NB4 (cell line): ENCODE data around the gene DBR1.

Source experiments
- DNase-seq: peaks from one replicate; pipeline ENCODE4 v3.0.0; 2010; ENCODE audit warnings: low read depth
- H3K4me3 ChIP-seq: one replicate; pipeline ENCODE4 v1.5.1; 2011; ENCODE audit warnings: mild to moderate bottlenecking, low read depth, low read length, moderate library complexity
- MYC ChIP-seq: IDR thresholded peaks from 2 replicates; pipeline ENCODE4 v1.6.1; 2011; ENCODE audit warnings: low read depth, low read length
- POLR2A ChIP-seq: IDR thresholded peaks from 2 replicates; pipeline ENCODE4 v1.6.1; 2011; ENCODE audit warnings: mild to moderate bottlenecking; ENCODE audit not compliant: insufficient read length; ENCODE audit errors: extremely low read depth
- TF ChIP-seq, protein P1 (sequence below): IDR thresholded peaks from 2 replicates; pipeline ENCODE4 v1.6.1; 2011; ENCODE audit warnings: low read depth, low read length
- TF ChIP-seq, protein P2 (sequence below): IDR thresholded peaks from one replicate; pipeline ENCODE4 v1.5.1; 2012; ENCODE audit warnings: low read depth, low read length

DBR1 gene

DNA sequence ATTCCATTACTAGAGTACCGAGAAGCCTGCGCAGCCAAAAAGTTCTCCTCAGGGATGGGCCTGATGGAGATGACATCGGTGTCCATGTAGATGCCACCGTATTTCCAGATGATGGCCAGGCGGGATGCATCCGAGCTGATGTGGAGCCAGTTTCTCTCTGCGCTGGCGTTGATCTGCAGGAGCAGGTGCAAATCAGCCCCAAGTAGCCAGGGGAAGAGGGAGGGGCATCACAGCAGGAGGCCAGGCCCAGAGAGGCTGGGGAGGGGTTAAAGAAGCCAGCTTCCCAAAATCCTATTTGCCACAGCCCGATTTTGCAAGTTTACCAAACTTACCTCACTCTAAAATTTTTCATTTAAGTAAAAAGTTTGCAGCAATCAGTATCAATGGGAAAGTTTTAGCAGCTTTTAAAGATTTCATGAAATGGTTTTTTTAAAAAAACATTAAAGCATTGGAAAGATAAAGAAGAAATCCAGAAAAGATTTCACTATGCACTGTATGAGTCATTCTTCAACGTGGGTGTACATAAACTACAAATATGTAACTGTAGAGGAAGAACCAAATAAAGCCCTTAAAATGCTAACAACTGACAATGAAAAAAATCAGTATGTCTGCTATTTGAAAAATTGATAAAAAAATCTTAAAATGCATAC is 49.9 kb downstream of the DBR1 start:
- DNase-seq: peak; percentile 68
- no peak overlapping the region for H3K4me3 ChIP-seq
- TF ChIP-seq, protein P1, sequence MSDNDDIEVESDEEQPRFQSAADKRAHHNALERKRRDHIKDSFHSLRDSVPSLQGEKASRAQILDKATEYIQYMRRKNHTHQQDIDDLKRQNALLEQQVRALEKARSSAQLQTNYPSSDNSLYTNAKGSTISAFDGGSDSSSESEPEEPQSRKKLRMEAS: no peak
- TF ChIP-seq POLR2A (no peak), MYC (no peak)
- TF ChIP-seq, protein P2, sequence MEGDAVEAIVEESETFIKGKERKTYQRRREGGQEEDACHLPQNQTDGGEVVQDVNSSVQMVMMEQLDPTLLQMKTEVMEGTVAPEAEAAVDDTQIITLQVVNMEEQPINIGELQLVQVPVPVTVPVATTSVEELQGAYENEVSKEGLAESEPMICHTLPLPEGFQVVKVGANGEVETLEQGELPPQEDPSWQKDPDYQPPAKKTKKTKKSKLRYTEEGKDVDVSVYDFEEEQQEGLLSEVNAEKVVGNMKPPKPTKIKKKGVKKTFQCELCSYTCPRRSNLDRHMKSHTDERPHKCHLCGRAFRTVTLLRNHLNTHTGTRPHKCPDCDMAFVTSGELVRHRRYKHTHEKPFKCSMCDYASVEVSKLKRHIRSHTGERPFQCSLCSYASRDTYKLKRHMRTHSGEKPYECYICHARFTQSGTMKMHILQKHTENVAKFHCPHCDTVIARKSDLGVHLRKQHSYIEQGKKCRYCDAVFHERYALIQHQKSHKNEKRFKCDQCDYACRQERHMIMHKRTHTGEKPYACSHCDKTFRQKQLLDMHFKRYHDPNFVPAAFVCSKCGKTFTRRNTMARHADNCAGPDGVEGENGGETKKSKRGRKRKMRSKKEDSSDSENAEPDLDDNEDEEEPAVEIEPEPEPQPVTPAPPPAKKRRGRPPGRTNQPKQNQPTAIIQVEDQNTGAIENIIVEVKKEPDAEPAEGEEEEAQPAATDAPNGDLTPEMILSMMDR: no peak

DNA sequence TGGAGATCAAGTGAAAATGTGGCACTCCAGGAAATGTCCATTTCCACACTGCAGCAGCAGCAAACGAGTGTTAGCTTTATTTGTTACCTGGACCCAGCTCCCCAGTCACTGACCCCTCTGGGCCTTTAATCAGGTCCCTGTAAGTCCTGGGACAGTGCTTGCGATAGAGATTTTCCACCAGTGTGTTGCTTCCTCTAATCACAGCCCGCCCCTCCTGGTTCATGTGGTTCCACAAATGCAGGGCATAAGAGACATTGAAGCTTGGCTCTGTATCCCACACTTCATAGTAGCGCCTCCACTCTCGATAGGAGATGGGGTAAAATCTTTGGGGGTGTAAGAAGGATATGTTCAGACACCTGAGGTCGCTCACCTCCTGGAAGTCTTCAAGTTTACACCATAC is 50.5 kb downstream of the DBR1 start:
- no peak for DNase-seq
- no peak overlapping the region for H3K4me3 ChIP-seq
- TF ChIP-seq, protein P2: no peak
- TF ChIP-seq POLR2A: no peak
- TF ChIP-seq, protein P1: no peak
- no peak for TF ChIP-seq MYC

DNA sequence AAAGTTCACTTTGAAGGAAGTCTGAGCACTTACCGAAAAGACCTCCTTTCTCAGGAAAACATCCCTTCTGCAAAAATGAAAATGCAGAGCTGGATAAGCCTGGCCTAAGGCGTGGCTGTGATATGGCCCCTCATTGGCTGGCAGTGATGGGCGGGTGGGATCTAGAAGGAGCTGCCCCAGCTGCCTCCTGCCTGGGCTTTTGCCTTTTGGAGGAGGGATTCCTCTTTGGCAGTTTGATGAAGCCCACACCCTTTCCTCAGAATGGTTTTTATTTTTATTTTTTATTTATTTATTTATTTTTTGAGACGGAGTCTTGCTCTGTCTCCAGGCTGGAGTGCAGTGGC is 55.3 kb downstream of the DBR1 start:
- TF ChIP-seq MYC (no peak), POLR2A (no peak)
- TF ChIP-seq, protein P2: no peak
- TF ChIP-seq, protein P1: no peak
- DNase-seq: no peak
- no peak overlapping the region for H3K4me3 ChIP-seq

DNA sequence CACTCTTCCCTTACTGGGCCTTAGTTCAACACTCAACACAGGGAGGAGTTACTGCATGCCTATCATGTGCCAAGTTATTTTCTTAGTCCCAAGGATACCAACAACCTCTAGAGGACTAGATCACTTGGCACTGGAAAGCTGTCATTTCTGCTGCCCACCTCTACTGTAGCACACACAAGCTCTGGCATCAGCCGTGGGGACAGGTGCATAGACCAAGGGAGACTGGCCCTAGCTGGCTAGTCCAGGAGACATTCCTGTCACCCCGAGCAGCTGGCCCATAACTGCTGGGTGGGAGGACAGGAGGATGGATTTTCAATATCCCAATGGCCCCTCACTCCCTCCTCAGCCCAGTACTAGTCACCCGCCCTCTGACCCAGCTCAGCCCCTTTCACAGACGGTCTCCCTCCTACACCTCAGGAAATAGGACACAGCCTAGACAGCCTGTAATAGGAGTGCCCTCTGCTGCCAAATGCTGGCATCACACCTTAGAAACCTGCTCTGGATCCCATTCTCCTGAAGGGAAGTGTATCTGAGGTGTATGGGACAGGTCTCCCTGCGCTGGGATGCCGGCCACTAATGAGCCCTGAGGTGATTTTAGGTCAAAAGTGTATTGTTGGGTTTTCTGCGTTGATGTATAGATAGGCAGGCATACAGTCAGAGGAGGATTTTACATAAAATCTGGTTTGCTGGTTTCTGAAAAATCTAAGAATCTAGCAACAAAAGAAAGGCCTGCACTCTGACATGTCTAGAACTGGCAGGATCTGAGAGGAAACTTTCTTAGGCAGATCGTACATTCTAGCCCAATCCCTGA is 55.9 kb downstream of the DBR1 start:
- DNase-seq: peak; percentile 68
- H3K4me3 ChIP-seq: no peak overlapping the region
- TF ChIP-seq, protein P2: peak; percentile 82
- TF ChIP-seq POLR2A: no peak

DNA sequence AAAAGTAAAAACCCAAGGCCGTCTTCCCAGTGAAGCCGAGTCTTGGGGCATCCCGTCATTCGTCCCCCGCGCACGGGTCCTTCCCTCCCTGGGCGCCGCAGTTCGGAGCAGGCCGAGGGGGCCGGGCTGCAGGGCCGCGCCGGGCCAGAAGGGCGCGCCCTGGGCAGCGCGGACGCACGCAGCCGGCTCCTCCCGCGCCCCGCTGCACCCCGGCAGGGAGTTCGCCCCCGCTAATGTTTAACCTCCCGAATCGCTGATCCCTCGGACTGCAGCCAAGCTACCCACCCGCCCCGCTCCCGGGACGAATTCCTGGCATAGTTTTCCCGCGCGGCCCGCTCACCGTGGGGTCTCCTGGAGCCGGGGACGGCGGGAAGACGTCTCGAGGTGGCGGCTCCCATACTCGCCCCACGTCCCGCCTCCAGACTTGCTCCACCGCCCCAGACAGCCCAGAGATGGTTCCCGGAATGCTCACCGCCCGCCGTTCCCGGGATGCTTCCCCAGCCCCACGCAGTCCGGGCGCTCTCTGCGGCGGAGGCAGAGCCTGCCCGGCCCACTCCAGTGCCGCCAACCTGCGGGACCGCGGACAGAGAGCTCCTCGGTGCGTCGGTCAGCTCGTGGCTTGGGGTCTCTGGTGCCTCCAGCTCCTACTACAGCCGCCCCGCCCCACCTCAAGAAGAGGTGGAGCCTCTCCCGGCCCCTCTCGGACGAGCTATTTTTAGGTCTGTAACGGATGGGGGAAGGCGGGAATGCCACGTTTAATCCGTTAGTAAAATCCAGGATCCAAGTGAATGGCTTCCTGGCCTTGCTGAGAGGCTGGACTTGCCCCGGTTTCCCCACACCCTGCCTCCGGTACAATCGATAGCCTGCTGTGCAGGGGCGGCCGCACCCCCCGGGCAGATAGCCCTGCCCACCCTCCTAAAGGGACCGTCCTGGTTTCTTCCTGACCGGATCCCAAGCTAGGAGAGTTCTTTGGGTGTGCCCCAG is 59.4 kb downstream of the DBR1 start, which contains the start of gene DZIP1L:
TSS of gene DZIP1L (minus strand) at position 621 of the 984 bp plus-strand sequence. CDS start 11,637 bp downstream, outside the sequence.
- H3K4me3 ChIP-seq: peak within 1 kb of the TSS; percentile 55
- TF ChIP-seq MYC (peak; percentile 12; the same call in 1 of the 2 replicates), POLR2A (no peak)
- TF ChIP-seq, protein P2: peak; percentile 28
- peak; percentile 73 for DNase-seq
